Uterus (tissue), 2 donors: ENCODE measurements around the gene TUBB4B.

Source experiments
- CTCF ChIP-seq, 4 experiments: fragments of 200-600 bp in 2 of 4; fragments of 450-650 bp in 2 of 4; sonication (generic) in 2 of 4; IDR thresholded peaks; one replicate each; pipeline ENCODE4 v1.5.1; 2016 to 2019; ENCODE audit warnings: antibody characterized with exemption in 4 of 4, mild to moderate bottlenecking in 2 of 4, moderate library complexity in 1 of 4
- POLR2A ChIP-seq, 2 donors: fragments of 450-650 bp; IDR thresholded peaks; one replicate each; pipeline ENCODE4 v1.6.1; 2016; ENCODE audit warnings: antibody characterized with exemption in 2 of 2, mild to moderate bottlenecking in 1 of 2, moderate library complexity in 1 of 2

DNA sequence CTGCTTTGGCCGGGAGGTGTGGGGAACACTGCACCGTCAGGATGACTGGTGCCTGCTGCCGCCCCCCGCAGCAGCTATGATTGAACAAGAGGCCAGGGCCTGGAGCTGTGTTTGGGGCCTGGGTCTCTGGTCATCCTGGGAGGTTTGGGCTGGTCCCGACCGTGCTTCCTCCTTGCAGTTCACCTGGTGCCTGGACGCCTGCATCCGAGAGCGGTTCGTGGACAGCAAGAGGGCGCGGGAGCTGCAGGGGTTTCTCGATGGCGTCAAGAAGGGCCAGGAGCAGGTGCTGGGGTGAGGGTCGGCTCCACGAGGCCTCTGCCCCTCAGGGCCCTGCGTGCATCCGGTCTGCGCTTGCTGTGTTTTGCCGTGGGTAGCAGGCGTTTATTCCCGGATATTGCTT lies 23.0 kb downstream of the TUBB4B start:
- TF ChIP-seq POLR2A (IDR thresholded peaks at IDR 0.05) (no peak), CTCF (IDR thresholded peaks at IDR 0.05) (no peak)
